ENCODE measurements around the gene PAK5.

GRCh38 chr20:9660236-9660868 lies 178.5 kb downstream of the PAK5 start:
- TF ChIP-seq, protein P1, sequence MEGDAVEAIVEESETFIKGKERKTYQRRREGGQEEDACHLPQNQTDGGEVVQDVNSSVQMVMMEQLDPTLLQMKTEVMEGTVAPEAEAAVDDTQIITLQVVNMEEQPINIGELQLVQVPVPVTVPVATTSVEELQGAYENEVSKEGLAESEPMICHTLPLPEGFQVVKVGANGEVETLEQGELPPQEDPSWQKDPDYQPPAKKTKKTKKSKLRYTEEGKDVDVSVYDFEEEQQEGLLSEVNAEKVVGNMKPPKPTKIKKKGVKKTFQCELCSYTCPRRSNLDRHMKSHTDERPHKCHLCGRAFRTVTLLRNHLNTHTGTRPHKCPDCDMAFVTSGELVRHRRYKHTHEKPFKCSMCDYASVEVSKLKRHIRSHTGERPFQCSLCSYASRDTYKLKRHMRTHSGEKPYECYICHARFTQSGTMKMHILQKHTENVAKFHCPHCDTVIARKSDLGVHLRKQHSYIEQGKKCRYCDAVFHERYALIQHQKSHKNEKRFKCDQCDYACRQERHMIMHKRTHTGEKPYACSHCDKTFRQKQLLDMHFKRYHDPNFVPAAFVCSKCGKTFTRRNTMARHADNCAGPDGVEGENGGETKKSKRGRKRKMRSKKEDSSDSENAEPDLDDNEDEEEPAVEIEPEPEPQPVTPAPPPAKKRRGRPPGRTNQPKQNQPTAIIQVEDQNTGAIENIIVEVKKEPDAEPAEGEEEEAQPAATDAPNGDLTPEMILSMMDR (conservative IDR thresholded peaks at IDR 0.05; ENCODE audit: low read depth, low read length): no peak
- no peak for TF ChIP-seq EZH2phosphoT487 (IDR thresholded peaks at IDR 0.05; ENCODE audit: borderline replicate concordance, low read length)

Measured in PC-3 (cell line).